Activated CD4-positive, CD25-positive, alpha-beta regulatory T cell (primary cell): ENCODE results near the gene KIAA0040.
"Not testable (repeated sequence)": the region's sequence is repeated elsewhere in the genome, so short reads cannot be mapped to it uniquely, and the experiment has no call there.

Experiments
- DNase-seq, 4 experiments: peaks; one replicate each; lab custom pipeline; 2025; lab: John Stamatoyannopoulos, UW

Gene KIAA0040

DNA sequence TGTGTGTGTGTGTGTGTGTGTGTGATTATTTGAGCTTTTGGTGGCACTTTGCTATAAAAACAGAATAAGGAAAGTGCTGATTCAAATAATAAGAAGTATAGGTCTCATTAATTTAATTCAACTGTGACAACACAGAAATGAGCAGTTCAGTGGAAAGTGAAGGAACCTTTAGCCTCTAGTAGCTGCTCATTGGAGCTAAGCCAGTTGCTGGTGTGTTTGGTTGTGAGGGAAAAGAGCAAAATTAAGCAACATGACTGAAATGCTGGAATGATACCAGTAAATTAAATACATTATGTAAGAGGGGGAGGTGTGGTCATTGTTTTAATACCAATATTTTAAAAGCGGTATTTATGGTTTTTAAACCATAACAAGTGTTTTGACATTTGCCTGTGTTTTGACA lies 55.2 kb downstream of the KIAA0040 start:
- DNase-seq: no peak

DNA sequence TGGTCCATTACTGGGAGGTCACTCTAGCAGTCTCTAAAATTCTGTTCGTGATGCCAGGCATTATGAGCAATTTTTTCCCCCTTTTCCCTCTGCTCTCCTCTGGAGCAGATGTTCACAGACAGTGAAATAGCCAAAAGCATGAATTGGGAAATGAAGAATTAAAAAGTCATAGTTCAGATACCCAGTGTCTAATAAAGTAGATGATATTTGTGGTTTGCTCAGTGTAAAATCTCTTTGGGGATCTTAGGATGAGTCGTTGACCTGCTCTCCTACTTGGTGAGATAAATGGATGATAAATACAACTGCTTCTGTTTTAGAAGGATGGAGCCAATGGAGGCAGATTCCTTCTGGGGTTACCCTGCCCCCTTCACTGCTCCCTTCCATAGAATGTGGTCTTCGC lies 56.3 kb downstream of the KIAA0040 start:
- DNase-seq: no peak

DNA sequence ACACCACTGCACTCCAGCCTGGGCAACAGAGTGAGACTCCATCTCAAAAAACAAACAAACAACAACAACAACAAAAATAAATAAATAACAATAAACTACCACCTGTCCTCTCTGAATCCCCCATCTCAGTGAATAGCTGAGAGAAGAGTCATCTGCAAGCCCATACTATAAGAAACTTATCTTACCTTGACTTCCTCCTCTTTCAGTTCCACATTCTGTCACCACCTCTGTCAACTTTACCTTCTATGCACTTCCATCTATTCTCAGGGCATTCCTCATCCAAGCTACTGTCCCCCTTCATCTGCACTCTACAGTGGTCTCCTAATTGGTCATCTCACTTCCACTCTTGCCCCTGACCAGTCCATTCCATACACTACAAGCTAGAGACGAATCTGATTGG lies 58.1 kb downstream of the KIAA0040 start:
- DNase-seq: no peak

DNA sequence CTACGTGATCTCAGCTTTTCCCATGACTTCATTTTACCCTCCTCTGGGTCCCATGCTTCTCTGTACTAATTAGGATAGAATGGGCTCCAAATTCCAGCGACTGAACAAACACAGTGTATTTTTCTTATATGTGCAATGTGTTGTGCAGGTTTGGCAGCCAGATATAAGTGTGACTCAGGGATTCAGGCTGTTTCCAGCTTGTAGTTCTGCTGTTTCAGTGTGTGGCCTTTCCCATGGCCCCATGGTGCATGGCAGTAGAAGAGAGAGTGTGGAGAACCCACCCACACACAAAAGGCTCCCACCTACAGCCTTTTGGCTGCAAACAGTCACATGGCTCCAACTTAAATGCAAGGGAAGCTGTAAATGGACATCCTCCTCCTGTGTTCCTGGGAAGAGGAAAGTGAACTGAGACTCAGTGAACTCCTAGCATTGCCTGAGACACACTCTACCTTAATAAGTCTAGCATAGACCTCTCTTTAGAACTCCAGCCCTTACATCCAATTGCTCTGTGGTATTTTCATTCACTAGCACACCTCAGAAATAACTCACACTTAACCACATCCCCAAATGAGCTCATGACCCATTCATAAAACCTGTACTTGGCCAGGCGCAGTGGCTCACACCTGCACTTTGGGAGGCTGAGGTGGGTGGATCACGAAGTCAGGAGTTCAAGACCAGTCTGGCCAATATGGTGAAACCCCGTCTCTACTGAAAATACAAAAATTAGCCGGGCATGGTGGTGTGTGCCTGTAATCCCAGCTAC lies 58.7 kb downstream of the KIAA0040 start:
- DNase-seq: no peak

DNA sequence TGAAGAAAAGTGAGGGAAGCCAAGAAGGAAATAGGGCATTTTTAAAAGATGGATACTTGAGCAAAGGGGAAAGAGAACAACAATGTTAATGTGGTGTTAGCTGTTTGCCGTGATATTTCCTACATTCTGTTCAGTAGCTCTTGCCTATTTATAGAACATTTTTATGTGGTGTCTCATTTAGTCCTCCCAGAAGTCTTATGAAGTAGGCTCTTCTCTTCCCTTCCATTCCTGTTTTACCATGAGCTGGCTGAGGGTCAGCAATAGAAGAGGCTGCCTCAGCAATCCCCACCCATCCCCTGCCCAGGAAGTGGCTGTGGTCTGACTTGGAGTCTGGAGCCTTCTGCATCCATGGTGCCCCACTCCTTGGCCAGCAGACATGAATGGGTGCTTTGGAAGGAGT lies 60.1 kb downstream of the KIAA0040 start:
- no peak for DNase-seq

DNA sequence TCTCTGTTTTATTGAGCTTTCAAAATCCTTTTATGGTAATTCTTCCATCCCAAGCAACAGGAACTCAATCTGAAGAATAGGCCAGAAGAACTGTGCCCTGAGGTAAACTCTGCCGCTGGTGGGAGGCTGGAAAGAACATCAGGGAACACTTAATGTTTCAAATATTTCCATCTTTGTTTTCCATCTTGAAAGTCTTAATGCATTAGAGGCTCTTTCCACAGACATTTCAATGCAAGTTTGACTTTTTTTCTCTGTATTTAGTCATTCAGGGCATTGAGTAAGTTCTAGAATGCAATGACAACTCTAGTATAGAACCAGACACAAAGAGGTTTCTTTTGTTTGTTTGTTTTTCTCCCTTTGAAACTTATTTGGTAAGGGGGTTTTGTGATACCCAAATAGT lies 61.5 kb downstream of the KIAA0040 start:
- no peak for DNase-seq

DNA sequence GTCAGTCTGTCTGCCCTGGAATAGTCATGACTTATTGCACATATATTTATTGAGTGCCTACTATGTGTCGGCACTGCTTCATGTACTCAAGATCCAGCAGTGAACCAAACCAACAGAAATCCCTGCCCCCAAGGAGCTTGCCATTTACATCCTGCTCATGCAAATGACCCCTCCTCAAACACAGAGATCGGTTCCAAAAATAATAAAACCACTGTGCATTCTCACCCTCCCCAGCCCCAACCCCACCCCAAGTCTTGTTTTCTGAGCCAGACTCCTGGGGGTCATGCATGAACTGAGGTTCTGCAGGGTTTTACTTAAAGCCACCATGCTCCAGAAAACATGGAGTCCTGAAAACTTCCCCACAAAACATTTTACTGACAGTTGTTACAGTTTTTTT lies 61.9 kb downstream of the KIAA0040 start:
- no peak for DNase-seq

DNA sequence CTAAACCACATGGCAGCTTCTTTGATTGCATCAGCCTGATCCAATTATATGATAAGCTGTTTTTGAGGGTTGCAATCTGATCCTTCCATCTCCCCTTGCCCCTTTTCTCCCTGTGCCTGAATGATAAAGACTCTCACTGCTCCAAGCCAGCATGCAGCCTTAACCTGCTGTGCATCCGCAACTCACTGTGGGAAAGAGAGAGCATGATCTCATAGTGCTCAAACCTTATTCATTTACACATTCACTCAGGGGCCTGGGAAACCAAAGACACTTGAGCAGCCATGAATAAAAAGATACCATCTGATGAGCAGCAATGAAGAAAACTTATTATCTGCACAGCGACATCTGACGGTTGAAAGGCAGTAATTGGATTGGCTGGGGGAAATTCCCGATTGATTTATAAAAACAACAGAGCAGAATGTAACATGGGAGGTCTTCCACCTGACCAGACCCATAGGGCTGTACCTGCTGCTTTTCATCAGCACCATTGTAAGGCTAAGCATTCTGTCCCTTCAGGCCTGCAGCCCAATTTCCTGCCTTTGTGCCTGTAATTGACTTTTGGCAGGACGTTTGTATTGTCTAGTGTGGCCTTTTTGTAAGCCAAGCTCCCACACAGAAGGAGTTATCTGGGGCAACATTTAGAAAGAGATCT lies 62.5 kb downstream of the KIAA0040 start:
- DNase-seq: no peak

DNA sequence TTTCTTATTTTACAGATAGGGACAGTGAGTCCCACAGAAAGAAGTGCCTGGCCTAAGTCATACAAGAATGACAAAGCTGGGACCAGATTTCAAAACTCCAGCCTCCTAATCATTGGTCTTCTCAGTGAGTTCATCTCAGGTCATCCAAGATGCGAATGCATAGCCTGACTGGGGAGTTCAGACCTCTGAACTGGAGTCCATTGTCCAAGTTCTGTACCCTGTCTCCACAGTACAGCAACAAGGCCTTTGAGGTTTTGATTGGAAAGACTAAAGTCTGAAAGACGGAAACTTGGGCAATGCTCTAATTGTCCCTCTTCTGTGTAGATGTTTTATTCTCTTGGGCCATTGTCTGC lies 63.0 kb downstream of the KIAA0040 start:
- DNase-seq: no peak

DNA sequence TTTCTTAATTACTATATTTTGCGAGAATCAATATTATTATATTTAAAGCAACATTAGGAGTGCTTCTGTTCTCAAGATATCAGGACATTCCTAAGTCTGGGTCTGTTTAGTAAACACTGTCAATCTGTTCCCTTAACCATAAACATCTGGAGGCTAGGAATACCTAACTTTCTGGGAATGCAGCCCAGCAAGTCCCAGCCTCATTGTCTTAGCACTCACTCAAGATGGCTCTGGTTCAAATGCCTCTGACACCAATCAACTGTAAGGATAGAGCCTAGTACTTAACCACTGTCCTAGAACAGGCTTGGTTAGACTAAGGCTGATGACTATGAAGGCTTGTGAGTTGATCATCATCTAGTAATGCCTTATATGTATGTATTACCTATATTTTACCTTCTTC lies 63.4 kb downstream of the KIAA0040 start:
- DNase-seq: no peak

DNA sequence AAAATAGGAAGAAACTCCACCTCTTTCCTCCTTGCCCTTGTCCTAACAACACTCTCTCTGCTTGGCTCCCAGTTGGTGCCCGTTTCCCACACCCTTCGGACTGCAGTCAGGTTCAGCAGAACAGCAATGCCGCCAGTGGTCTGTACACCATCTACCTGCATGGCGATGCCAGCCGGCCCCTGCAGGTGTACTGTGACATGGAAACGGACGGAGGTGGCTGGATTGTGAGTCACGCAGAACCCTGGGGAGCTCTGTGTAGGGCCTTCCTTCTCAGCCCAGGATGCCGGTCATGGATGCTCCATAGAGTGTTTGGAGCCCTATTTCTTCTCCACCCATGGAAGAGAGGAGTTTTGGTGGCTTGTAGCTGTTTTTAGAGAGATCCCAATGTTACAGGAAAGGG lies 64.1 kb downstream of the KIAA0040 start:
- no peak for DNase-seq

DNA sequence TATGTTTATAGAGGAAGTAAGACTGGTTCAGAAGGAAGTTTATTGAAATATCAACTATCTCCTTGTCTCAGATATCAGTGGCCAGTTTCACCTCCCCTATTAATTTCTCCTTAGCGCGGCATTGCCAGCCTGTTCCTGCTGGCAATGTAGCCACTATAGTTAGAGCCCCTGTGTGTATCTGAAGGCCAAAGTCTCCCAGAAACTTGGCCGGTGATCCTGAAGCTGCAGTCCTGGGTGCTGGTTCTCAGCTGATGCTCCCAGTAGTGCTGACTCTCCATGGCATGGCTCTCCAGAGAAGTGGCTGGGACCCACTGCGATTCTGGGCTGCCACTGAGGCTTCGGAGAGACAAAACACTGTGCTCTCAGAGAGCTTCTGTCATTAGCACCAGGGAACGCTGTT lies 65.0 kb downstream of the KIAA0040 start:
- DNase-seq: no peak

DNA sequence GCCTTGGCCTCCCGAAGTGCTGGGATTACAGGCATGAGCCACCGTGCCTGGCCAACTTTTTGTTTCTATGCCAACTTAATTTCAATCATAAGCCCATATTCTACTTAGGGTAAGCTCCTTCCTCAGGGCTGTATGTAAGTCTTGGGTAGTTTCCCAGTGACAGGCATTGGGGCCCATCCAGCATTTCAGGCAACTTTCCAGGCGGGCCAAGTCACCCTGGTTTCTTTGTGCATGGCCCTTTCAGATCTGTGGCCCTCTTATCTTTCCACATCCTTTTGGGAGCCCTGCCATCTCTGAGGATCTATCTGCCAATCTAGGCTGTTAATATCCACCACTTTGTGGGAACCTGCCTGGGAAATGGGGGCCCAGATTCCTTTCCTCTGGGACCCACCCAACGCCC lies 66.2 kb downstream of the KIAA0040 start:
- no peak for DNase-seq

DNA sequence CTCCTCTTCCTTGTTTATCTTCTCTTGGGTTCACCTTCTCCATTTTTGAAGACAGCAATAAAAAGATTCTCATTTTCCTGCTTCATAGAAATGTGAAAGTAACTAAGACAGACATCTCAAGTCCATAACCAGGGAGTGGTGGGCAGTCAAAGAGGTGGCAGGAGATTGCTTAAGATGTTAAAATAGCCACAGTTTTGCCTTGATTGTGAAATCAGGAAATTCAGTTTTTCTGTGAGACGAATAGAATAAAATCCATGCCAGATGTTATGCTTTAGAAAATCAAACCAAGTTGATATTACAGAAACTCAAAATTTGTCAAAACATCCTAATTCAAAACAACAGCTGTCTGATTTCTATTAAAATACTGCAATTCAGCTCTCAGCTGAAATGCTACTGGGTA lies 67.7 kb downstream of the KIAA0040 start:
- no peak for DNase-seq

DNA sequence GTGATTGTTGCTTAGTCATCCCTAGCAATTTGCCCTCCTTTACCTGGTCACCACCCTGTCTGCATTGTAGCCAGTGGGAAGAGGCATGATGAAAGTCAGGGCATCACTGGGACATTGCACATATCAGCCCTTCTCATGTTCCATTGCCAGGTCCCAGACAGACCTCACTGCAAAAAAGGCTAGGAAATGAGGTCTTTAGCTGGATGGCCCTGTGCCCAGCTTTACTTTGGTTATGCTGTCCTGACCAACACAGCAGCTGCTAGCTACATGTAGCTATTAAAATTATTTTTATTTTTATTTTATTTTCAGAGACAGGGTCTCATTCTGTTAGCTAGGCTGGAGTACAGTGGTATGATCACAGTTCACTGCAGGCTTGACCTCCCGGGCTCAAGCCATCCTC lies 72.1 kb downstream of the KIAA0040 start:
- DNase-seq: no peak

DNA sequence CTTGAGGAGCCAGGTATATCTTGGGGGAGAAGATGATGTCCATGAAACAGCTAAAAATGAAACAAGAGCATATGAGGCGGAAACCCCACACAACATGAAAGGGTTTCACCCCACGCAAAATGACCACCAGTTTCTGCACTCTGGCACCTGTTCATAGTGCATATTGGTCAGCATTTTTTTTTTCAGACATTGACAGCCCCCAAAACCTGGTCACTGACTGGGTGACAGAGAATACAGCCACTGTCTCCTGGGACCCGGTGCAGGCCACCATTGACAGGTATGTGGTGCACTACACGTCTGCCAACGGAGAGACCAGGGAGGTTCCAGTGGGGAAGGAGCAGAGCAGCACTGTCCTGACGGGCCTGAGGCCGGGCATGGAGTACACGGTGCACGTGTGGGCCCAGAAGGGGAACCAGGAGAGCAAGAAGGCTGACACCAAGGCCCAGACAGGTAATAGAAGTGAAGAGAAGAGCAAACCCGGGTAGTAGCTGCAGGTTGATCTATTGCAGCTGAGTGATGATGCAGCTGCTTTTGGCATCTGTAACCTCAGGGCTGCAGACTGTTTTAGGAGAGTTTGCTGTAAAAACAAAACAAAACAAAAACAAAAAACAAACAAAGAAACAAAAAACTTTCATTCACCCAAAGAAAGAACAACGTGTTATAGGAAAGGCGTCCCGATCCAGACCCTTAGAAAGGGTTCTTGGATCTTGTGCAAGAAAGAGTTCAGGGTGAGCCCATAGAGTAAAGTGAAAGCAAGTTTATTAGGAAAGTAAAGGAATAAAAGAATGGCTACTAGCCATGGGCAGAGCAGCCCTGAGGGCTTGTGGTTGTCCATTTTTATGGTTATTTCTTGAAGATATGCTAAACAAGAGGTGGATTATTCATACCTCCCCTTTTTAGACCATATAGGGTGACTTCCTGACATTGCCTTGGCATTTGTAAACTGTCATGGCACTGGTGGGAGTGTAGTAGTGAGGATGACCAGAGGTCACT lies 73.9 kb downstream of the KIAA0040 start:
- no peak for DNase-seq

DNA sequence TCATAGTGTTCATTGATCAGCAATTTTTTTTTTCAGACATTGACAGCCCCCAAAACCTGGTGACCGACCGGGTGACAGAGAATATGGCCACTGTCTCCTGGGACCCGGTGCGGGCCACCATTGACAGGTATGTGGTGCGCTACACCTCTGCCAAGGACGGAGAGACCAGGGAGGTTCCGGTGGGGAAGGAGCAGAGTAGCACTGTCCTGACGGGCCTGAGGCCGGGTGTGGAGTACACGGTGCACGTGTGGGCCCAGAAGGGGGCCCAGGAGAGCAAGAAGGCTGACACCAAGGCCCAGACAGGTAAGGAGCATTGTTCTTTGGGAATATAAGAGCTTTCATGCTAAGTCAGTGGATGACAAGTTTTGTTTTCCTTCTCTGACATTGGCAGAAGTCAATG lies 75.7 kb downstream of the KIAA0040 start:
- no peak for DNase-seq

DNA sequence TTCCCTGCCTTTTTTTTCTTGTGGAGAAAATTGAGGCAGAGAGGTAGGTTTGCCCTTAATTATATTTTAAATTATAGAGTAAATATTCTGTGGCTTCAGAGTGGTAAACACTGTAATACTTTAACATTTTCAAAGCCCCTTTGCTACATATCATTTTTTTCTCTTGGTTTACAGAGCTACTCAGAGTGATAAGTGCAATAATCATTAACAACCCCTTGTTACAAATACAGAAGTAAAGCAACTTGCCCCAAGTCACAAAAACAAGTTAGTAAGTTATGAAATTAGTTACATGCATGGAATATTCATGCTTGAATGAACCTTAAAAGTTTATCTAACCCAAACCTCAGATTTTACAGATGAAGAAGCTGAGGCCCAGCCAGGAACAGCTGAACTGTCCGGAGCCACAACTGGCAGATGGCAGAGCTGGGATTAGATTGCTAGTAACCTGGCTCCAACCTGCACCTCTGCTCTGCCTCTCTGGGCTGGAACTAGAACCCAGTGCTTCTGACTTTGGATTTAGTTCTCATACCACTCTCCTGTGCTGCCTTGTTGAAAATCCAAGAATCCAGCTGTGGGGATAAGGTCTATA lies 76.3 kb downstream of the KIAA0040 start:
- DNase-seq: no peak

DNA sequence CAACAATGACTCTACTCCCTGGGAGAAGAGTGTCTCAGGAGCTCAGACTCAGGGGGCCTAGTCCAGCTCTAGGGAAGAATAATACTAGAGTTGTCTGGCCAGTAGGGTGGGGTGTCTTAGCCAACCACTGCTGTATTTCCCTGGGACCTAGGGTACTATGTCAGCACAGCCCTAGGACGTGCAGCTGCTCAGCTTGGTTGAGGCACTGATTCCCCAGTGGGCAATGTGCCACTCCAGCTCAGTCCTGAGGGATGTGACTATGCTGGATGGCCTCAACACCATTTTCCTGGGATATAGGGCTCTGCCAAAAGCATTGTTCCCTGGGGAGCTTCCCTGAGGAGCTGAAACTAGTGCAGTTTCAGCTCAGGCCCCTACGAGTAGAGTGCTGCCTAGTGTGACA lies 77.6 kb downstream of the KIAA0040 start:
- DNase-seq: no peak

DNA sequence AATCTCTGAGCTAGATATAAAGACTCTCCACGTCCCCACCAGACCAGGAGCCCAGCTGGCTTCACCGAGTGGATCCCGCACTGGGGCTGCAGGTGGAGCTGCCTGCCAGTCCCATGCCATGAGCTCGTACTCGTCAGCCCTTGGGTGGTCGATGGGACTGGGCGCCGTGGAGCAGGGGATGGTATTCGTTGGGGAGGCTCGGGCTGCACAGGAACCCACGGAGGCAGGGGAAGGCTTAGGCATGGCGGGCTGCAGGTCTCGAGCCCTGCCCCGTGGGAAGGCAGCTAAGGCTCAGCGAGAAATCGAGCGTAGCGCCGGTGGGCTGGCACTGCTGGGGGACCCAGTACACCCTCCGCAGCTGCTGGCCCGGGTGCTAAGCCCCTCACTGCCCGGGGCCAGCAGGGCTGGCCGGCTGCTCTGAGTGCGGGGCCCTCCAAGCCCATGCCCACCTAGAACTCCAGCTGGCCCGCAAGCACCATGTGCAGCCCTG lies 84.2 kb downstream of the KIAA0040 start:
- not testable (repeated sequence) for DNase-seq
